Adrenal gland (tissue), 12 donors: Measurements from ENCODE around the gene GIGYF2. TPM values are rescaled to one million over a fixed set of nuclear protein-coding genes. Genes with fewer than 3 reads are reported as not detected.

Source experiments
- DNase-seq, 7 donors: peaks; one replicate each; pipeline ENCODE4 v3.0.0-alpha.2; 2019 to 2020
- H3K27ac ChIP-seq, 5 donors: fragments of 200-600 bp; sonication (generic) in 4 of 5; 1 replicate in 3 of 5; 2 replicates in 2 of 5; pipeline versions ENCODE4 v1.5.1 to v1.8.0; 2016 to 2020; ENCODE audit warnings: mild to moderate bottlenecking in 1 of 5
- H3K27me3 ChIP-seq: fragments of 200-600 bp; 2 replicates; pipeline ENCODE4 v1.8.0; 2021
- H3K36me3 ChIP-seq, 2 donors: fragments of 200-600 bp; replicated peaks in 1 of 2; 1 replicate in 1 of 2; 2 replicates in 1 of 2; pipeline versions ENCODE4 v1.5.1 to v1.8.0; 2018 to 2022
- H3K4me1 ChIP-seq, 2 donors: fragments of 200-600 bp; replicated peaks in 1 of 2; 1 replicate in 1 of 2; 2 replicates in 1 of 2; pipeline versions ENCODE4 v1.5.1 to v1.8.0; 2018 to 2021
- H3K4me3 ChIP-seq, 4 donors: fragments of 200-600 bp; sonication (generic) in 3 of 4; one replicate each; pipeline ENCODE4 v1.5.1; 2016 to 2018
- H3K9me3 ChIP-seq, 3 donors: fragments of 200-600 bp; sonication (generic) in 1 of 3; replicated peaks in 1 of 3; 1 replicate in 2 of 3; 2 replicates in 1 of 3; pipeline versions ENCODE4 v1.5.1 to v1.8.0; 2016 to 2021
- CTCF ChIP-seq, 6 experiments: fragments of 450-650 bp in 4 of 6; fragments of 200-600 bp in 2 of 6; sonication (generic) in 1 of 6; IDR thresholded peaks; 1 replicate in 5 of 6; 2 replicates in 1 of 6; pipeline versions ENCODE4 v1.5.1 to v1.8.0; 2016 to 2021; ENCODE audit warnings: antibody characterized with exemption in 6 of 6, mild to moderate bottlenecking in 2 of 6, moderate library complexity in 1 of 6
- POLR2A ChIP-seq, 2 donors: fragments of 450-650 bp; IDR thresholded peaks; one replicate each; pipeline ENCODE4 v1.6.1; 2017; ENCODE audit warnings: antibody characterized with exemption in 2 of 2, mild to moderate bottlenecking in 2 of 2, moderate library complexity in 1 of 2
- WGBS, 4 donors: extraction: QIAGEN DNeasy Blood & Tissue Kit in 2 of 4; methylation state at CpG; one replicate each; pipeline versions ENCODE4 v1.1.5 to v1.1.7; 2013 to 2017; 5-methylcytosine and 5-hydroxymethylcytosine counted together
- intact Hi-C, 2 donors: fragments of 100-400 bp; cut with DNase I; formaldehyde crosslinking; loops; one replicate each; pipeline versions ENCODE4 v1.14.1 to v1.15.0; 2022 to 2023
- polyA plus RNA-seq, 3 donors: library from polyadenylated mRNA; stranded (reverse); fragments of 200-250 nt in 2 of 3; fragments of 350-450 nt in 1 of 3; fragmentation: Illumina TruSeq in 1 of 3; extraction: RNeasy Lipid Tissue Mini Kit (QIAGEN cat#74804) in 1 of 3; gene quantifications; one replicate each; pipeline ENCODE4 v1.2.3, GENCODE V29; 2013 to 2014
- total RNA-seq, 9 donors: library from RNA; depleted of rRNA in 4 of 9; stranded (reverse); fragments of >200 nt in 4 of 9; fragments of 120-200 nt in 1 of 9; fragmentation: NEBNext Ultra II Directional in 1 of 9; extraction: Animal tissue kit (Norgen Biotek cat#: 25700) in 1 of 9; gene quantifications; one replicate each; pipeline versions ENCODE4 v1.1.0 to v1.2.4, GENCODE V29; 2013 to 2023
- donor health status: healthy with polysubstance abuse.
- donor health status: Bipolar disorder and iron deficiency.
- donor health status: DM: yes; HTN: yes; CAD: no.
- donor health status: DM: no; HTN: no; CAD: no.
- donor health status: DM: no; HTN: no; CAD: no.
- donor health status: DM: yes; HTN: yes; CAD: no.

Gene GIGYF2
- total and polyA plus RNA-seq, 12 donors, result 13.5 to 93.7 (median 65.4) TPM

GRCh38 chr2:232852676-232853075 lies 155.5 kb downstream of the GIGYF2 start:
- 36 to 51% (median 42%) methylated on average over 2 of the region's 2 CpGs for WGBS, 4 donors

GRCh38 chr2:232854082-232854481 lies 157.0 kb downstream of the GIGYF2 start:
- WGBS, 4 donors, result 46 to 57% (median 51%) methylated on average over 7 of the region's 7 CpGs
- H3K9me3 ChIP-seq, result no peaks in the 10 kb centered on the region
- H3K4me1 ChIP-seq, result no peaks in the 10 kb centered on the region
- peak overlapping the region in 1 of 5 donors; percentile 18 for H3K27ac ChIP-seq
- no peaks in the 10 kb centered on the region for H3K27me3 ChIP-seq
- no peak overlapping the region for H3K4me3 ChIP-seq
- peaks cover 0 to 67% of the 10 kb centered on the region in 2 donors for H3K36me3 ChIP-seq
- peak in 3 of 7 donors; percentile 51 to 54 (median 54) for DNase-seq
- intact Hi-C loops, result loop anchor here (5.0 to 10.0 kb wide), 4 partner anchors 171 to 401 kb away; partner anchors contain the start of gene ATG16L1 (in 2 of the 2)
- no peak for TF ChIP-seq POLR2A (IDR thresholded peaks at IDR 0.05)
- TF ChIP-seq CTCF (IDR thresholded peaks at IDR 0.05), result no peak

More at GRCh38 chr2:232852676-232853075, 155.5 kb downstream of the GIGYF2 start:
- no peaks in the 10 kb centered on the region for H3K27me3 ChIP-seq
- peaks cover 0 to 65% of the 10 kb centered on the region in 2 donors for H3K36me3 ChIP-seq
- no peak overlapping the region for H3K27ac ChIP-seq
- intact Hi-C loops, result loop anchor here (5.0 to 10.0 kb wide), 4 partner anchors 172 to 402 kb away; partner anchors contain the start of gene ATG16L1 (in 2 of the 2)
- no peaks in the 10 kb centered on the region for H3K4me1 ChIP-seq
- TF ChIP-seq CTCF (IDR thresholded peaks at IDR 0.05), result no peak
- TF ChIP-seq POLR2A (IDR thresholded peaks at IDR 0.05), result no peak
- no peaks in the 10 kb centered on the region for H3K9me3 ChIP-seq
- H3K4me3 ChIP-seq, result no peak overlapping the region
- DNase-seq, result no peak

- no peak for DNase-seq
- H3K4me1 ChIP-seq, result no peaks in the 10 kb centered on the region
- H3K9me3 ChIP-seq, result no peaks in the 10 kb centered on the region
- no peaks in the 10 kb centered on the region for H3K27me3 ChIP-seq
- no peak overlapping the region for H3K4me3 ChIP-seq
- peaks cover 0 to 43% of the 10 kb centered on the region in 2 donors for H3K36me3 ChIP-seq
- WGBS, 4 donors, result 73 to 76% (median 75%) methylated on average over 4 of the region's 4 CpGs
- intact Hi-C loops, result loop anchor here (5.0 to 10.0 kb wide), 3 partner anchors 168 to 398 kb away; partner anchors contain the start of genes ATG16L1 (in 1 of the 2) and NEU2 (in 1 of the 2)
- TF ChIP-seq POLR2A (IDR thresholded peaks at IDR 0.05) (no peak), CTCF (IDR thresholded peaks at IDR 0.05) (no peak)
- H3K27ac ChIP-seq, result no peak overlapping the region
Observed at GRCh38 chr2:232857158-232857563, 160.0 kb downstream of the GIGYF2 start.

GRCh38 chr2:232859385-232859916 lies 162.3 kb downstream of the GIGYF2 start:
- H3K4me3 ChIP-seq, result no peak overlapping the region
- peaks cover 0 to 43% of the 10 kb centered on the region in 2 donors for H3K36me3 ChIP-seq
- H3K9me3 ChIP-seq, result no peaks in the 10 kb centered on the region
- no peak overlapping the region for H3K27ac ChIP-seq
- no peak for TF ChIP-seq POLR2A (IDR thresholded peaks at IDR 0.05)
- no peak for TF ChIP-seq CTCF (IDR thresholded peaks at IDR 0.05)
- no peaks in the 10 kb centered on the region for H3K4me1 ChIP-seq
- intact Hi-C loops, result loop anchor here (5.0 to 10.0 kb wide), 3 partner anchors 165 to 395 kb away; partner anchors contain the start of genes ATG16L1 (in 1 of the 2) and NEU2 (in 1 of the 2)
- no peak for DNase-seq
- 88 to 93% (median 91%) methylated on average over 3 to 4 of the region's 4 CpGs for WGBS, 4 donors
- H3K27me3 ChIP-seq, result no peaks in the 10 kb centered on the region
